A549 (cell line): Measurements from ENCODE around the gene PCDHB11.
"Not testable (repeated sequence)": the region's sequence is repeated elsewhere in the genome, so short reads cannot be mapped to it uniquely, and the experiment has no call there.

Source experiments
- CEBPB ChIP-seq, 2 experiments: fragments of >200 bp in 1 of 2; sonication (Bioruptor Twin) in 1 of 2; formaldehyde crosslinking in 1 of 2; IDR thresholded peaks; 2 replicates each; pipeline ENCODE4 v1.6.1; 2012 to 2016
- FOXS1 ChIP-seq: fragments of 250-450 bp; sonication (Bioruptor Pico); IDR thresholded peaks from 2 replicates; pipeline ENCODE4 v1.5.0; 2020; ENCODE audit warnings: mild to moderate bottlenecking, moderate library complexity
- MYC ChIP-seq: IDR thresholded peaks from 2 replicates; pipeline ENCODE4 v1.6.1; 2012; ENCODE audit warnings: mild to moderate bottlenecking, inconsistent platforms, low read length, improper control_type of control experiment, borderline replicate concordance
- TF ChIP-seq, protein P1 (sequence below): fragments of >200 bp; sonication (Bioruptor Twin); formaldehyde crosslinking; IDR thresholded peaks from 3 replicates; pipeline ENCODE4 v1.5.1; 2016

DNA sequence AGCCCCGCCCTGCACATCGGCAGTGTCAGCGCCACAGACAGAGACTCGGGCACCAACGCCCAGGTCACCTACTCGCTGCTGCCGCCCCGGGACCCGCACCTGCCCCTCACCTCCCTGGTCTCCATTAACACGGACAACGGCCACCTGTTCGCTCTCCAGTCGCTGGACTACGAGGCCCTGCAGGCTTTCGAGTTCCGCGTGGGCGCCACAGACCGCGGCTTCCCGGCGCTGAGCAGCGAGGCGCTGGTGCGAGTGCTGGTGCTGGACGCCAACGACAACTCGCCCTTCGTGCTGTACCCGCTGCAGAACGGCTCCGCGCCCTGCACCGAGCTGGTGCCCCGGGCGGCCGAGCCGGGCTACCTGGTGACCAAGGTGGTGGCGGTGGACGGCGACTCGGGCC, 47.5 kb downstream of the PCDHB11 start:
- TF ChIP-seq, protein P1, sequence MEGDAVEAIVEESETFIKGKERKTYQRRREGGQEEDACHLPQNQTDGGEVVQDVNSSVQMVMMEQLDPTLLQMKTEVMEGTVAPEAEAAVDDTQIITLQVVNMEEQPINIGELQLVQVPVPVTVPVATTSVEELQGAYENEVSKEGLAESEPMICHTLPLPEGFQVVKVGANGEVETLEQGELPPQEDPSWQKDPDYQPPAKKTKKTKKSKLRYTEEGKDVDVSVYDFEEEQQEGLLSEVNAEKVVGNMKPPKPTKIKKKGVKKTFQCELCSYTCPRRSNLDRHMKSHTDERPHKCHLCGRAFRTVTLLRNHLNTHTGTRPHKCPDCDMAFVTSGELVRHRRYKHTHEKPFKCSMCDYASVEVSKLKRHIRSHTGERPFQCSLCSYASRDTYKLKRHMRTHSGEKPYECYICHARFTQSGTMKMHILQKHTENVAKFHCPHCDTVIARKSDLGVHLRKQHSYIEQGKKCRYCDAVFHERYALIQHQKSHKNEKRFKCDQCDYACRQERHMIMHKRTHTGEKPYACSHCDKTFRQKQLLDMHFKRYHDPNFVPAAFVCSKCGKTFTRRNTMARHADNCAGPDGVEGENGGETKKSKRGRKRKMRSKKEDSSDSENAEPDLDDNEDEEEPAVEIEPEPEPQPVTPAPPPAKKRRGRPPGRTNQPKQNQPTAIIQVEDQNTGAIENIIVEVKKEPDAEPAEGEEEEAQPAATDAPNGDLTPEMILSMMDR: not testable (repeated sequence)
- not testable (repeated sequence) for TF ChIP-seq FOXS1; CEBPB (IDR thresholded peaks at IDR 0.05); MYC
